Activated B cell treated with CpG ODN at 0.5 μM for 24 hours (primary cell): ENCODE measurements around the gene AAMDC. TPM values are rescaled to one million over a fixed set of nuclear protein-coding genes. Genes with fewer than 3 reads are reported as not detected.

Experiments used
- ATAC-seq: fragments of 200-7000 bp; cut with Tn5 transposase; one replicate; pipeline ENCODE4 v1.10.0; 2021; ENCODE audit warnings: low read depth, mild to moderate bottlenecking, moderate library complexity
- CTCF ChIA-PET: fragments of 350-600 bp; sonication (Branson Sonifier 250); formaldehyde crosslinking; loops from one replicate; lab custom pipeline; 2021; ENCODE audit warnings: antibody characterized with exemption; lab: Charles Lee
- POLR2A ChIA-PET: fragments of 350-600 bp; sonication (Branson Sonifier 250); formaldehyde crosslinking; loops from one replicate; lab custom pipeline; 2021; ENCODE audit warnings: antibody characterized with exemption; lab: Charles Lee
- DNase-seq: peaks from one replicate; pipeline ENCODE4 v3.0.0; 2022
- H3K27ac Mint-ChIP-seq: one replicate; pipeline ENCODE4 v1.8.0; 2020; ENCODE audit warnings: mixed read lengths
- H3K27me3 Mint-ChIP-seq: one replicate; pipeline ENCODE4 v1.8.0; 2021; ENCODE audit warnings: mixed read lengths
- H3K36me3 Mint-ChIP-seq: one replicate; pipeline ENCODE4 v1.8.0; 2021; ENCODE audit warnings: low read depth, mixed read lengths
- H3K4me1 Mint-ChIP-seq: one replicate; pipeline ENCODE4 v1.8.0; 2021; ENCODE audit warnings: mixed read lengths
- H3K4me3 Mint-ChIP-seq: one replicate; pipeline ENCODE4 v1.8.0; 2020; ENCODE audit warnings: mild to moderate bottlenecking, mixed read lengths
- H3K9me3 Mint-ChIP-seq: one replicate; pipeline ENCODE4 v1.8.0; 2020; ENCODE audit warnings: mixed read lengths
- intact Hi-C: fragments of 100-400 bp; cut with micrococcal nuclease; formaldehyde crosslinking; loops from one replicate; pipeline ENCODE4 v1.15.1; 2024
- total RNA-seq: library from RNA; stranded (reverse); gene quantifications from 2 replicates; pipeline ENCODE4 v1.2.3, GENCODE V29; 2022
- TF ChIP-seq, protein P1 (sequence below): fragments of 200-600 bp; IDR thresholded peaks from one replicate; pipeline ENCODE4 v1.8.0; 2022; ENCODE audit warnings: antibody characterized with exemption, mild to moderate bottlenecking

Gene AAMDC
- total RNA-seq, 1 donor from 2014 or later: 3.8 TPM

DNA sequence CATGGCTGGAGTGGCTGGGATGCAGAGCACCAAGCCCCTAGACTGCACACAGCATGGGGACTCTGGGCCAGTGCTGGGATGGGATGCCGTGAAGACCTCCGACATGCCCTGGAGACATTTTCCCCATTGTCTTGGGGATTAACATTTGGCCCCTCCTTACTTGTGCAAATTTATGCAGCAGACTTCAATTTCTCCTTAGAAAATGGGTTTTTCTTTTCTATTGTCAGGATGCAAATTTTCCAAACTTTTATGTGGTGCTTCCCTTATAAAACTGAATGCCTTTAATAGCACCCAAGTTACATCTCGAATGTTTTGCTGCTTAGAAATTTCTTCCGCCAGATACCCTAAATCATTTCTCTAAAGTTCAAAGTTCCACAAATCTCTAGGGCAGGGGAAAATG lies 29.6 kb upstream of the AAMDC start:
- peaks cover 78% of the 10 kb centered on the region for H3K4me1 Mint-ChIP-seq
- peaks cover 7% of the 10 kb centered on the region for H3K9me3 Mint-ChIP-seq
- H3K4me3 Mint-ChIP-seq: no peak overlapping the region
- H3K27me3 Mint-ChIP-seq: no peaks in the 10 kb centered on the region
- TF ChIP-seq, protein P1, sequence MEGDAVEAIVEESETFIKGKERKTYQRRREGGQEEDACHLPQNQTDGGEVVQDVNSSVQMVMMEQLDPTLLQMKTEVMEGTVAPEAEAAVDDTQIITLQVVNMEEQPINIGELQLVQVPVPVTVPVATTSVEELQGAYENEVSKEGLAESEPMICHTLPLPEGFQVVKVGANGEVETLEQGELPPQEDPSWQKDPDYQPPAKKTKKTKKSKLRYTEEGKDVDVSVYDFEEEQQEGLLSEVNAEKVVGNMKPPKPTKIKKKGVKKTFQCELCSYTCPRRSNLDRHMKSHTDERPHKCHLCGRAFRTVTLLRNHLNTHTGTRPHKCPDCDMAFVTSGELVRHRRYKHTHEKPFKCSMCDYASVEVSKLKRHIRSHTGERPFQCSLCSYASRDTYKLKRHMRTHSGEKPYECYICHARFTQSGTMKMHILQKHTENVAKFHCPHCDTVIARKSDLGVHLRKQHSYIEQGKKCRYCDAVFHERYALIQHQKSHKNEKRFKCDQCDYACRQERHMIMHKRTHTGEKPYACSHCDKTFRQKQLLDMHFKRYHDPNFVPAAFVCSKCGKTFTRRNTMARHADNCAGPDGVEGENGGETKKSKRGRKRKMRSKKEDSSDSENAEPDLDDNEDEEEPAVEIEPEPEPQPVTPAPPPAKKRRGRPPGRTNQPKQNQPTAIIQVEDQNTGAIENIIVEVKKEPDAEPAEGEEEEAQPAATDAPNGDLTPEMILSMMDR: no peak
- CTCF ChIA-PET: no interaction called here
- no peak for DNase-seq
- no peak overlapping the region for H3K27ac Mint-ChIP-seq
- ATAC-seq: no peak
- H3K36me3 Mint-ChIP-seq: peaks cover 51% of the 10 kb centered on the region
- intact Hi-C loops: no loop called here
- POLR2A ChIA-PET: no interaction called here

DNA sequence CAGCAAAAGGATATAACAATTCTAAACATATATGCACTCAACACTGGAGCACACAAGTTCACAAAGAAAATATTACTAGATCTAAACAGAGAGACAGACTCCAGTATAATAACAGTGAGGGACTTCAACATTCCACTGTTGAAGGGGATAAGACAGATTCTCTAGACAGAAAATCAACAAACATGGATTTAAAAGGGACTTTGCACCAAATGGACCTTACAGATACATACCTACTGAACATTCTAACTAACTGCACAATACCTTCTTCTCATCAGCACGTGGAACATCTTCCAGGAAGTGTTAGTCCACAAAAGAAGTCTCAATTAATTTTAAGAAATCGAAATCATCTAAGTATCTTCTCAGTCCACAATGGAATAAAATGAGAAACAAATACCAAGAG lies 27.0 kb upstream of the AAMDC start:
- intact Hi-C loops: no loop called here
- POLR2A ChIA-PET: no interaction called here
- H3K27me3 Mint-ChIP-seq: no peaks in the 10 kb centered on the region
- peaks cover 7% of the 10 kb centered on the region for H3K9me3 Mint-ChIP-seq
- H3K4me3 Mint-ChIP-seq: no peak overlapping the region
- TF ChIP-seq, protein P1: no peak
- ATAC-seq: no peak
- peaks cover 57% of the 10 kb centered on the region for H3K36me3 Mint-ChIP-seq
- no peak for DNase-seq
- CTCF ChIA-PET: no interaction called here
- H3K4me1 Mint-ChIP-seq: peaks cover 77% of the 10 kb centered on the region
- H3K27ac Mint-ChIP-seq: no peak overlapping the region

DNA sequence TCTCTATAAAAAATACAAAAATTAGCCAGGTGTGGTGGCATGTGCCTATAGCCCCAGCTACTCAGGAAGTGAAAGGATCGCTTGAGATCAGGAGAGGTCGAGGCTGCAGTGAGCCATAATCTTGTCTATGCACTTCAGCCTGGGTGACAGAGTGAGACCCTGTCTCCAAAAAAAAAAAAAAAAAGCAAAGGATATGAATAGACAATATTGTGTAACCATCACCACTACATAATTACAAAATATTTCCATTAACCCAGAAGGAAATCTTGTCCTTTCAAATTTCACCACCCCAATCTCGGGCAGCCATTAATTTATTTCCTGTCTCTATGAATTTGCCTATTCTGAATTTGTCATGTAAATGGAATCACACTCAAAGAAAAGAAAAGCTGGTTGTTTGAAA lies 21.6 kb upstream of the AAMDC start:
- ATAC-seq: no peak
- H3K4me1 Mint-ChIP-seq: peaks cover 68% of the 10 kb centered on the region
- no peak for DNase-seq
- TF ChIP-seq, protein P1: no peak
- ChIA-PET POLR2A (interaction anchor here (0.7 kb wide), 2 partner anchors 10 to 35 kb away, joined by 4 to 7 read pairs; no protein-coding TSS in a partner anchor), CTCF (no interaction called here)
- peaks cover 31% of the 10 kb centered on the region for H3K36me3 Mint-ChIP-seq
- intact Hi-C loops: no loop called here
- no peaks in the 10 kb centered on the region for H3K27me3 Mint-ChIP-seq
- peak overlapping the region; percentile 41 for H3K27ac Mint-ChIP-seq
- H3K4me3 Mint-ChIP-seq: no peak overlapping the region
- no peaks in the 10 kb centered on the region for H3K9me3 Mint-ChIP-seq

DNA sequence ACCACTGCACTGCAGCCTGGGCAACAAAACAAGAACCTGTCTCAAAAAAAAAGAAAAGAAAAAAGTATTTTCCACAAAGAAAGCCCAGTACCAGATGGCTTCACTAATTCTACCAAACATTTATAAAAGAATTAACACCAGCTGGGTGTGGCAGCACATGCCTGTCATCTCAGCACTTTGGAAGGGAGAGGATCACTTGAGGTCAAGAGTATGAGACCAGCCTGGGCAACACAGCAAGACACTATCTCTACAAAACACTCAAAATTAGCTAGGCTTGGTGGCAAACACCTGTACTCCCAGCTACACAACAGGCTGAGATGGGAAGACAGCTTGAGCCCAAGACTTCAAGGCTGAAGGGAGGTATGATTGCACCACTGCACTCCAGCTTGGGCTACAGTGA lies 20.5 kb upstream of the AAMDC start:
- ChIA-PET POLR2A (no interaction called here), CTCF (no interaction called here)
- TF ChIP-seq, protein P1: no peak
- H3K4me1 Mint-ChIP-seq: peaks cover 61% of the 10 kb centered on the region
- no peak for DNase-seq
- no peaks in the 10 kb centered on the region for H3K27me3 Mint-ChIP-seq
- no peak for ATAC-seq
- H3K36me3 Mint-ChIP-seq: peaks cover 27% of the 10 kb centered on the region
- no peak overlapping the region for H3K4me3 Mint-ChIP-seq
- H3K9me3 Mint-ChIP-seq: no peaks in the 10 kb centered on the region
- H3K27ac Mint-ChIP-seq: no peak overlapping the region
- intact Hi-C loops: no loop called here

DNA sequence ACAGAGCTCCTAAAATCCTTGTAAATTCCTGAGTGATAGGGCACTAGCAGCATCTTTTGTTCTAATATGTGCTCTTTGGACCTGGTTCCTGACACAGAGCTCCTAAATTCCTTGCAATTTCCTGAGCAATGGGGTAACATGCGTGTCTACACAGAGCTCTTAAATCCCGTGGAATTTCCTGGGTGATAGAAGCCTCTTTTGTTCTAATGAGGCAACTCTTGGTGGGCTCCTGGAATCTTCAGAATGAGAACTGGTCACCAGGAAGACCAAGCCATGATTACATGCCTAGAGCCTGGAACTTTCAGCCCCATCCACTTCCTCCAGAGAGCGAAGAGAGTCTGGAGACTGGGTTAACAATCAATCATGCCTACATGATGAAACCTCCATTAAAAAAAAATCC lies 19.5 kb upstream of the AAMDC start:
- TF ChIP-seq, protein P1: no peak
- ATAC-seq: no peak
- Mint-ChIP-seq H3K4me3 (no peak overlapping the region), H3K9me3 (no peaks in the 10 kb centered on the region), H3K27ac (no peak overlapping the region), H3K4me1 (peaks cover 57% of the 10 kb centered on the region), H3K27me3 (no peaks in the 10 kb centered on the region), H3K36me3 (peaks cover 32% of the 10 kb centered on the region)
- CTCF ChIA-PET: no interaction called here
- DNase-seq: no peak
- intact Hi-C loops: no loop called here
- POLR2A ChIA-PET: no interaction called here
